IMR-90 (cell line): ENCODE results near the gene SBK2. TPM values are rescaled to one million over a fixed set of nuclear protein-coding genes. Genes with fewer than 3 reads are reported as not detected.

Experiments used
- ATAC-seq: fragments of 200-7000 bp; cut with Tn5 transposase; 2 replicates; pipeline ENCODE4 v1.9.1; 2020; ENCODE audit warnings: low read depth, mild to moderate bottlenecking, moderate library complexity
- BruUV-seq: library from RNA; stranded (reverse); fragments of 400-500 nt; replicated peaks from 2 replicates; lab custom pipeline; 2021; lab: Mats Ljungman, UMichigan
- CTCF ChIA-PET: fragments of 300-600 bp; formaldehyde crosslinking; extraction: SDS; loops from one replicate; lab custom pipeline; 2021; ENCODE audit warnings: antibody characterized with exemption; lab: Yijun Ruan, JAX
- POLR2A ChIA-PET: fragments of 300-600 bp; sonication (Branson Sonifier 250); formaldehyde crosslinking; loops from one replicate; lab custom pipeline; 2022; ENCODE audit warnings: antibody characterized with exemption; ENCODE audit not compliant: unreplicated experiment; lab: Charles Lee
- DNase-seq: peaks from one replicate; pipeline ENCODE4 v3.0.0; 2013
- H2AFZ ChIP-seq: replicated peaks from 2 replicates; pipeline ENCODE3; 2013; ENCODE audit warnings: low read length, mild to moderate bottlenecking; ENCODE audit not compliant: poor library complexity
- H2AK5ac ChIP-seq: 2 replicates; pipeline ENCODE4 v1.6.1; 2013; ENCODE audit warnings: low read depth, low read length, inconsistent platforms
- H2AK9ac ChIP-seq: replicated peaks from 2 replicates; pipeline ENCODE3; 2013; ENCODE audit warnings: mild to moderate bottlenecking, low read depth, low read length, moderate library complexity; ENCODE audit not compliant: poor library complexity
- H2BK120ac ChIP-seq: 2 replicates; pipeline ENCODE4 v1.6.1; 2013; ENCODE audit warnings: low read depth, low read length, inconsistent platforms
- H2BK15ac ChIP-seq: 3 replicates; pipeline ENCODE4 v1.6.1; 2013; ENCODE audit warnings: low read depth, low read length, inconsistent platforms
- H2BK20ac ChIP-seq: 2 replicates; pipeline ENCODE4 v1.6.1; 2013; ENCODE audit warnings: low read depth, mild to moderate bottlenecking, inconsistent platforms, low read length, moderate library complexity
- H2BK5ac ChIP-seq: 2 replicates; pipeline ENCODE4 v1.6.1; 2013; ENCODE audit warnings: mild to moderate bottlenecking, low read depth, low read length, inconsistent platforms; ENCODE audit not compliant: poor library complexity, severe bottlenecking
- H3K14ac ChIP-seq: replicated peaks from 2 replicates; pipeline ENCODE4 v1.6.1; 2013; ENCODE audit warnings: low read depth, low read length, inconsistent platforms
- H3K18ac ChIP-seq: 2 replicates; pipeline ENCODE4 v1.6.1; 2013; ENCODE audit warnings: low read depth, low read length, control low read depth
- H3K23ac ChIP-seq: 2 replicates; pipeline ENCODE4 v1.6.1; 2013; ENCODE audit warnings: low read depth, low read length, inconsistent platforms
- H3K27ac ChIP-seq: 2 replicates; pipeline ENCODE4 v1.5.1; 2013; ENCODE audit warnings: mild to moderate bottlenecking, control low read depth, low read length; ENCODE audit not compliant: insufficient read depth
- H3K27me3 ChIP-seq: 2 replicates; pipeline ENCODE4 v1.6.1; 2013; ENCODE audit warnings: low read length; ENCODE audit not compliant: control insufficient read depth, insufficient read depth
- H3K36me3 ChIP-seq: 2 replicates; pipeline ENCODE4 v1.6.1; 2013; ENCODE audit warnings: low read length, mixed read lengths; ENCODE audit not compliant: control insufficient read depth, insufficient read depth
- H3K4ac ChIP-seq: 2 replicates; pipeline ENCODE4 v1.6.1; 2013; ENCODE audit warnings: low read depth, low read length, inconsistent platforms
- H3K4me1 ChIP-seq: 2 replicates; pipeline ENCODE4 v1.6.1; 2013; ENCODE audit warnings: low read length, mixed read lengths; ENCODE audit not compliant: control insufficient read depth, insufficient read depth
- H3K4me2 ChIP-seq: 2 replicates; pipeline ENCODE4 v1.6.1; 2013; ENCODE audit warnings: low read depth, mild to moderate bottlenecking, control low read depth, low read length, moderate library complexity
- H3K4me3 ChIP-seq: 2 replicates; pipeline ENCODE4 v1.5.1; 2013; ENCODE audit warnings: low read depth, mild to moderate bottlenecking, control low read depth, low read length, moderate library complexity; ENCODE audit not compliant: insufficient read depth
- H3K56ac ChIP-seq: 2 replicates; pipeline ENCODE4 v1.6.1; 2013; ENCODE audit warnings: low read length, inconsistent platforms; ENCODE audit not compliant: insufficient read depth; ENCODE audit errors: extremely low read depth
- H3K79me1 ChIP-seq, 2 experiments: 2 replicates each; pipeline ENCODE4 v1.6.1; 2013; ENCODE audit warnings: low read length in 2 of 2, inconsistent platforms in 1 of 2, low read depth in 1 of 2
- H3K9ac ChIP-seq: 2 replicates; pipeline ENCODE4 v1.6.1; 2013; ENCODE audit warnings: low read depth, low read length, control low read depth
- H3K9me1 ChIP-seq: 2 replicates; pipeline ENCODE4 v1.6.1; 2013; ENCODE audit warnings: low read length, inconsistent platforms; ENCODE audit not compliant: insufficient read depth
- H3K9me3 ChIP-seq: 2 replicates; pipeline ENCODE4 v1.6.1; 2013; ENCODE audit warnings: low read length; ENCODE audit not compliant: control insufficient read depth, insufficient read depth
- H4K20me1 ChIP-seq: 2 replicates; pipeline ENCODE4 v1.6.1; 2013; ENCODE audit warnings: low read length, inconsistent platforms; ENCODE audit not compliant: insufficient read depth
- H4K5ac ChIP-seq: 2 replicates; pipeline ENCODE4 v1.6.1; 2013; ENCODE audit warnings: mild to moderate bottlenecking, low read depth, low read length, control low read depth
- H4K8ac ChIP-seq, 2 experiments: 2 replicates each; pipeline ENCODE4 v1.6.1; 2013; ENCODE audit warnings: low read depth in 2 of 2, low read length in 2 of 2, control low read depth in 1 of 2, inconsistent platforms in 1 of 2
- H4K91ac ChIP-seq: 2 replicates; pipeline ENCODE4 v1.6.1; 2013; ENCODE audit warnings: low read depth, low read length, inconsistent platforms; ENCODE audit not compliant: insufficient read depth
- BHLHE40 ChIP-seq: fragments of 150-350 bp; IDR thresholded peaks from 2 replicates; pipeline ENCODE4 v1.6.1; 2016; ENCODE audit warnings: mild to moderate bottlenecking, low read depth, low read length
- FOS ChIP-seq: fragments of 150-350 bp; IDR thresholded peaks from 2 replicates; pipeline ENCODE4 v1.6.1; 2016; ENCODE audit warnings: low read depth, low read length
- MAZ ChIP-seq: IDR thresholded peaks from 2 replicates; pipeline ENCODE4 v1.6.1; 2012; ENCODE audit warnings: low read depth, mild to moderate bottlenecking, low read length, improper control_type of control experiment, moderate library complexity, borderline replicate concordance
- MXI1 ChIP-seq: IDR thresholded peaks from 2 replicates; pipeline ENCODE4 v1.6.1; 2012; ENCODE audit warnings: low read depth, mild to moderate bottlenecking, low read length, moderate library complexity, borderline replicate concordance
- POLR2A ChIP-seq: IDR thresholded peaks from 2 replicates; pipeline ENCODE4 v1.6.1; 2012; ENCODE audit warnings: mild to moderate bottlenecking, low read depth, low read length
- RCOR1 ChIP-seq: IDR thresholded peaks from 2 replicates; pipeline ENCODE4 v1.6.1; 2012; ENCODE audit warnings: mild to moderate bottlenecking, low read length, improper control_type of control experiment; ENCODE audit not compliant: insufficient replicate concordance
- RFX5 ChIP-seq: IDR thresholded peaks from 2 replicates; pipeline ENCODE4 v1.8.0; 2012; ENCODE audit warnings: low read depth, mild to moderate bottlenecking, low read length, moderate library complexity
- WGBS, 2 experiments: methylation state at CpG; one replicate each; pipeline versions ENCODE4 v1.1.5 to v1.1.7; 2013; ENCODE audit warnings: missing lambda C conversion rate in 2 of 2; ENCODE audit not compliant: insufficient read length in 1 of 2; ENCODE audit errors: extremely low coverage in 2 of 2; 5-methylcytosine and 5-hydroxymethylcytosine counted together
- dilution Hi-C: fragments of 300-500 bp; cut with HindIII; formaldehyde crosslinking; loops from one replicate; pipeline ENCODE4 v1.14.3; 2018; ENCODE audit warnings: low sequenced_read_pairs; ENCODE audit not compliant: unreplicated experiment
- in situ Hi-C: fragments of 300-500 bp; cut with MboI; formaldehyde crosslinking; loops from 3 replicates; pipeline ENCODE4 v1.14.3; 2019; ENCODE audit warnings: low sequenced_read_pairs, inconsistent platforms, mixed read lengths
- intact Hi-C: fragments of 100-400 bp; cut with micrococcal nuclease; formaldehyde crosslinking; loops from 2 replicates; pipeline ENCODE4 v1.10.0; 2022
- polyA plus RNA-seq, 3 experiments: library from polyadenylated mRNA; depleted of rRNA; stranded (reverse); fragments of >200 nt; gene quantifications; 2 replicates each; pipeline ENCODE4 v1.2.3, GENCODE V29; 2012; ENCODE audit warnings: low replicate concordance in 1 of 3
- total RNA-seq: library from RNA; depleted of rRNA; stranded (reverse); fragments of >200 nt; gene quantifications from 2 replicates; pipeline ENCODE4 v1.2.3, GENCODE V29; 2012
- TF ChIP-seq, protein P1 (sequence below): fragments of 150-350 bp; IDR thresholded peaks from 2 replicates; pipeline ENCODE4 v1.6.1; 2016; ENCODE audit warnings: low read depth, mild to moderate bottlenecking, low read length, moderate library complexity, borderline replicate concordance
- TF ChIP-seq, protein P2 (sequence below): conservative IDR thresholded peaks from 2 replicates; pipeline ENCODE4 v1.5.1; 2012; ENCODE audit warnings: mild to moderate bottlenecking, low read depth, low read length, improper control_type of control experiment
- TF ChIP-seq, protein P3 (sequence below): fragments of 150-350 bp; IDR thresholded peaks from 2 replicates; pipeline ENCODE4 v1.6.1; 2017; ENCODE audit warnings: mild to moderate bottlenecking, antibody characterized with exemption, low read length, low read depth

Gene SBK2
- total and polyA plus RNA-seq, 2 of the 4 experiments (the other 2 are of a cell fraction), result 0.48 TPM; not detected in 1

DNA sequence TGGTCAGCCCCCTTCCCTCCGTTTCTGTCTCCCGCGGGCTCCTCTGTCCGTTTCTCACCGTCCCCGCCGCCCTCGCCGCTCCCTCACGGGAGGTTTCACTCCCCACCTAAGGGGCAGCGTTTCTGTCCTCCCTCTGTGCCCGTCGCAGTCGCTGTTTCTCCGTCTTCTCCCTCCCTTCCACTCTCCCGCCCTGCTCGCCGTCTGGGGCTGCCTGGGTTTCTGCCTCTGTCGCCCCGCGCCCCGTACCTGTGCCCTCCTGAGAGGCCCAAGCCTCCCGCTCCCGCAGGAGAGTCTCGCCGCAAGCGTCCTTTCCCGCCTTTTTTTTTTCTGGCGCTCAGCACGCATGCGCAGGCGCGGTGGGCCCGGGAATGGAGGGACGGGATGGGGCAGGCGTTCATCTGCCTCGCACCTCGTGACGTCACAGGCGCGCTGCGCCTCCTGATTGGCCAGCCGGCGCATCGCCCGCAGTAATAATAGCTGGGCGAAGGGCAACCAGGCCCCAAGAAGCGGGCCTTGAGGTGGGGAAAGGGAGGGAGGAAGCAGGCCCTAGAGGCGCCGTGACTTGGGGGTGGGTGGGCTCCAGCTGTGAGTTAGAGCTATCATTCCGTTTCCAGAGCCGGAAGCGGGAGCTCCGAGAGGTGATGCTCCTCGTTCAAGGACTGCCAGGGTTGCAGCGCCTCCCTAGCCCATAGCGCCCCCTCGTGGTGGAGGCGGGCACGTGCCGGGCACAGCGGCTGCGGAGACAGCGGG, 33.3 kb downstream of the SBK2 start (continued):
- TF ChIP-seq, protein P1, sequence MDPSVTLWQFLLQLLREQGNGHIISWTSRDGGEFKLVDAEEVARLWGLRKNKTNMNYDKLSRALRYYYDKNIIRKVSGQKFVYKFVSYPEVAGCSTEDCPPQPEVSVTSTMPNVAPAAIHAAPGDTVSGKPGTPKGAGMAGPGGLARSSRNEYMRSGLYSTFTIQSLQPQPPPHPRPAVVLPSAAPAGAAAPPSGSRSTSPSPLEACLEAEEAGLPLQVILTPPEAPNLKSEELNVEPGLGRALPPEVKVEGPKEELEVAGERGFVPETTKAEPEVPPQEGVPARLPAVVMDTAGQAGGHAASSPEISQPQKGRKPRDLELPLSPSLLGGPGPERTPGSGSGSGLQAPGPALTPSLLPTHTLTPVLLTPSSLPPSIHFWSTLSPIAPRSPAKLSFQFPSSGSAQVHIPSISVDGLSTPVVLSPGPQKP, result no peak

DNA sequence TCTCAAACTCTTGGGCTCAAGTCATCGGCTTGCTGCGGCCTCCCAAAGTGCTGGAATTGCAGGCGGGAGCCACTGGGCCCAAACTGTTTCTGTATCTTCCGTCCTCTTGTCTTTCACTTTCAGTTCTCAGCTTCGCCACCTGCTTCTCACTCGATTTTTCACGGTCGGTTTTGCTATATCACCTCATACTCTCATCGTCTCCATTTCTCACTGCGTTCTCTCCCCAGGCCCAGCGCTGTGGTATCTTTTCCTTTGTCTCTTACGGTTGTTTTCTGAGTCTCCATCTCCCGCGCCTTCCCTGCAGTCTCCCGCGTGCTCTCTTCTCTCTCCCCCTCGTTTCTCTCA, 33.8 kb downstream of the SBK2 start:
- Histone ChIP-seq H3K4me3 (no peak overlapping the region), H3K27me3 (no peaks in the 10 kb centered on the region), H3K4ac (no peak overlapping the region), H4K5ac (no peak overlapping the region), H3K23ac (no peak overlapping the region), H3K4me1 (no peaks in the 10 kb centered on the region), H2BK5ac (no peak overlapping the region), H3K79me1 (no peaks in the 10 kb centered on the region), H2BK120ac (no peak overlapping the region), H3K4me2 (no peak overlapping the region), H2BK20ac (no peak overlapping the region), H2AK9ac (peak overlapping the region; percentile 80), H3K14ac (no peak overlapping the region), H3K56ac (no peak overlapping the region), H3K27ac (no peak overlapping the region), H4K20me1 (no peaks in the 10 kb centered on the region), H4K8ac (no peak overlapping the region; a peak in 1 of 4 replicates), H3K36me3 (peaks cover 10% of the 10 kb centered on the region; the same call in 1 of the 2 replicates), H2AK5ac (no peak overlapping the region), H3K9me3 (no peaks in the 10 kb centered on the region), H2BK15ac (no peak overlapping the region), H3K9ac (no peak overlapping the region), H4K91ac (no peak overlapping the region), H3K9me1 (no peaks in the 10 kb centered on the region), H2AFZ (peak overlapping the region; percentile 97), H3K18ac (no peak overlapping the region)
- ChIA-PET POLR2A (no interaction called here), CTCF (interaction anchor here (0.5 to 1.8 kb wide), 12 partner anchors 8 to 131 kb away, joined by 3 to 24 read pairs (median 6); partner anchors contain the start of genes ISOC2, ZNF628 and ZNF865)
- dilution Hi-C loops (no loop called here), intact Hi-C loops (loop anchor here (5.0 kb wide), 1 partner anchor 96 kb away; the partner anchor contains the start of gene UBE2S), in situ Hi-C loops (no loop called here)
- 88% methylated on average over 15 of the region's 17 CpGs; no CpG with 5 or more reads in 1 of the 2 experiments for WGBS, 2 experiments
- BruUV-seq, result no TSS peak
- DNase-seq, result no peak
- ATAC-seq, result no peak
- TF ChIP-seq RCOR1 (no peak), MXI1 (no peak), MAZ (no peak), RFX5 (no peak), POLR2A (no peak), BHLHE40 (no peak), FOS (no peak)
- TF ChIP-seq, protein P2, sequence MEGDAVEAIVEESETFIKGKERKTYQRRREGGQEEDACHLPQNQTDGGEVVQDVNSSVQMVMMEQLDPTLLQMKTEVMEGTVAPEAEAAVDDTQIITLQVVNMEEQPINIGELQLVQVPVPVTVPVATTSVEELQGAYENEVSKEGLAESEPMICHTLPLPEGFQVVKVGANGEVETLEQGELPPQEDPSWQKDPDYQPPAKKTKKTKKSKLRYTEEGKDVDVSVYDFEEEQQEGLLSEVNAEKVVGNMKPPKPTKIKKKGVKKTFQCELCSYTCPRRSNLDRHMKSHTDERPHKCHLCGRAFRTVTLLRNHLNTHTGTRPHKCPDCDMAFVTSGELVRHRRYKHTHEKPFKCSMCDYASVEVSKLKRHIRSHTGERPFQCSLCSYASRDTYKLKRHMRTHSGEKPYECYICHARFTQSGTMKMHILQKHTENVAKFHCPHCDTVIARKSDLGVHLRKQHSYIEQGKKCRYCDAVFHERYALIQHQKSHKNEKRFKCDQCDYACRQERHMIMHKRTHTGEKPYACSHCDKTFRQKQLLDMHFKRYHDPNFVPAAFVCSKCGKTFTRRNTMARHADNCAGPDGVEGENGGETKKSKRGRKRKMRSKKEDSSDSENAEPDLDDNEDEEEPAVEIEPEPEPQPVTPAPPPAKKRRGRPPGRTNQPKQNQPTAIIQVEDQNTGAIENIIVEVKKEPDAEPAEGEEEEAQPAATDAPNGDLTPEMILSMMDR, result no peak
- TF ChIP-seq, protein P3, sequence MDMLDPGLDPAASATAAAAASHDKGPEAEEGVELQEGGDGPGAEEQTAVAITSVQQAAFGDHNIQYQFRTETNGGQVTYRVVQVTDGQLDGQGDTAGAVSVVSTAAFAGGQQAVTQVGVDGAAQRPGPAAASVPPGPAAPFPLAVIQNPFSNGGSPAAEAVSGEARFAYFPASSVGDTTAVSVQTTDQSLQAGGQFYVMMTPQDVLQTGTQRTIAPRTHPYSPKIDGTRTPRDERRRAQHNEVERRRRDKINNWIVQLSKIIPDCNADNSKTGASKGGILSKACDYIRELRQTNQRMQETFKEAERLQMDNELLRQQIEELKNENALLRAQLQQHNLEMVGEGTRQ, result no peak
- TF ChIP-seq, protein P1, result no peak
